HG03196 (cell line): ENCODE measurements around the gene PXDC1.
"Not testable (repeated sequence)": the region's sequence is repeated elsewhere in the genome, so short reads cannot be mapped to it uniquely, and the experiment has no call there.

ENCODE experiments used
- ATAC-seq: cut with Tn5 transposase; IDR thresholded peaks from one replicate; pipeline ENCODE4 v1.9.1; 2021; ENCODE audit not compliant: unreplicated experiment

PXDC1 gene

DNA sequence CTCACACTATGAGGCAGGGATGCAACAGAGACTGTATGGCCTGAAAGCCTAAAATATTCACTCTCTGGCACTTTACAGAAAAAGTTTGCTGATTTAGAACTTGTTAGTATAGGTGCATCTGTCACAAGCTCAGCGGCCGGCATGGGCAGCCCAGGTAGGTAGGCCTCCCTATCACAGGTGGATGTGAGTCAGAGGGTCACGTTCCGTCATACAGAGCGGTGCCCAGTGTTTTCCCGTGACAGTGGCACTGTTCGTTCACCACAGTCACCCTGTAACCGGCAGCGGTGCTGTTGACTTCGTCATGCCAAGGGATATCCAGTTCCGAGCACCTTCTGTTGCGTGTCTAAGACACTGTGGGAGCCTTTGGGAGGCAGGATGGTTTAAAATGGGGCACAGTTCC is 32.9 kb upstream of the PXDC1 start:
- ATAC-seq: no peak

DNA sequence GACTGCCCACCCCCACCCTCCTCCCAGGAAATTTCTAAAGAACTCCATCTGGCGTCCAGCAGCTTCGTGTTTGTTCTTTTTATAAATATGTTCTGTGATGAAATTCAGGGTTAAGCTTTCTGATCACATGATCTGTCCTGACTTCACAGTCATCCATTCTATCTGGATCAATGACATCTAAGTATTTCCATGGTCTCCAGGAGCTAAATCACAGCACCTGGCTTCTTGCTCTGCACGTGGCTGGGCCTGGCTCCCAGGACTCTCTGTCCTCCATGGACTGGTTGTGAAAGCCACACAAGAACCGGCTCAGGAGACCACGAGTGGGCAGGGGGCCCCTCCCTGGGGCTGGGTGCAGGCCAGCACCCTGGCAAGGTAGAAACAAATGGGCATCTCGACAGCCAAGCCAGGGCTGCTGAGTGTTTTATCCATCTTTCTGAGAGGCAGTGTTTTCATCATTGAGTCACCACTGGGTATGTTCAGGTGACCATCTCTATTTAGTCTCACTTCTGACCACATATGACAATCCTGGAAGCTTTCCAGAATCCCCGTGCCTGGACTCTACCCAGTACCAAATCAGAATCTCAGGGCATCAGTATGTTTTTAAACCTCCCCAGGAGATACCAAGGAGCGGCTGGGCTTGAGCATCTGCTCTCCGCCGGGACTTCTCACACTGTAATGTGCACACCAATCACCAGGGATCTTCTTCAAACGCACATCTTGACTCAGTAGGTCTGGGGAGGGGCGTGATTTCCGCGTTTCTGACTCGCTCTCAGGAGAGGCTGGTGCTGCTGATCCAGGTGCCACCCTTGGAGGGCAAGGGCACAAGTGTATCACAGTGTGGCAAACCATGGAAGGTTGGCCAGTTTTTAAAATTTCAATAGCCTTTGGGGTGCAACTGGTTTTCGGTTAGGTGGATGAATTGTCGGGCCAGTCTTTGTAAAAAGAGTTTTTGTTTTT is 31.6 kb upstream of the PXDC1 start:
- ATAC-seq: no peak

DNA sequence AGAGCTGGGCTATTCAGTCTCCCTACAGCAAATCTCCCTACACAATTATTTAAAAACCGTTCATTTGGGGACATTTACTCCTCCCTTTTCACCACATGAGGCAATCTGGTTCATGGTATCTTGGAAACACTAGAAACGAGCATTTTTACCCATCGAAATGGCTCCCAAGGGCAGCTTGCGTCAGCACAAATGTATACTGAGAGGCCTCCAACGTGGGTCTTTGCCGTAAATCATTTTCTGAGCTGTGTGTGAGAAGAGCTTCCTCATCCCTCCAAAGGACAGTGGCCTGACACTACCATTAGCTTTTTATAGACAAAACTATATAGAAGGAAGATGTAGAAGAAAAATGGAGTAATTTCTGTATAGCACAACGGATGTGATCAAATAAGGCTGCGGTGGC is 30.0 kb upstream of the PXDC1 start:
- no peak for ATAC-seq

DNA sequence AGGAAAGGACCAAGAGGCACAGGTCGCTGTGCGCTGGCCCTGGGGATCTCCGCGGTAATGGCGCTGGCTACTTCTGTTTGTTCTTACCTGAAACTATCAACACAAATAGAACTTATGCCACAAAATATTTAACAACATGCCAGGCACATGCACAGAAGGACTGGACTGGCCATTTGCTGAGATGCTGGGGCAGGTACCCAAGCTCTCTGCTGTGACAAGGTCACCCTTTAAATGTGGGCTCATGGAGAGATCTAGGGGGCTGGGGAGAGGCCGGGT is 28.0 kb upstream of the PXDC1 start:
- ATAC-seq: no peak

DNA sequence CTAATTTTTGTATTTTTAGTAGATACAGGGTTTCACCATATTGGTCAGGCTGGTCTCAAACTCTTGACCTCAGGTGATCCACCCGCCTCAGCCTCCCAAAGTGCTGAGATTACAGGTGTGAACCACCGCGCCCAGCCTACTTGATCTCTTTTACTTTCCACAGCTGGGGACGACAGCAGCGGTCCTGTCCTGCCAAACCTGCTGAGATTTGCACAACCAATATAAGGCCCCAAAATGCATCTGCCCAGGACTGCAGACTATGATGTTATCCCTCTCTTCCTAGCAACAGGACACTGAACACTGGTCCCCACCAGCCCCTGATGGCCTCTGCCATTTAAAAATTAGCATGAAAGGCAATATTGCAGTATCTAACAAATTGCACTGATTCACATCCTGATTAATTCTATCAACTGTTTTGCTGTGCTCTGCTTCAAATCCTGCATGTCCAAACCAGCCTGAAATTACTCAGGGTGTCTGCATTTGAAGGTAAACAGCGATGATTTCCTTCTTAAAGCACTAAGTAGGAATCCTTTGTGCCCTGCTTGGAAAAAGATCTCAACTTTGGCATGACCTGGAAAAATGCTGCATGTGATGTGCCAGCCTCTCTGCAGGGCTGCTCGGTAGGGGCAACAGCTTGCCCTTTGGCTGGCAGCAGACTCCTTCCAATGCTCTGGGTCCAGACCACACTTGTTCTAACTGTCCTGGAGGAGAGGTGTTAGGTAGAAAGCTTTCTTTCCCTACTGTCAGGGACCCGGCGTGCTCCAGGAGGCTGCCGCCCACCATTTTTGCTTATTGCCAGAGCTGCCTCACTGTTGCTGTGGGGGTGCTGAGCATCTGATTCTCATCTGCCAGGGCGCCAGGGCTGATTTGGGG is 27.4 kb upstream of the PXDC1 start:
- ATAC-seq: no peak

DNA sequence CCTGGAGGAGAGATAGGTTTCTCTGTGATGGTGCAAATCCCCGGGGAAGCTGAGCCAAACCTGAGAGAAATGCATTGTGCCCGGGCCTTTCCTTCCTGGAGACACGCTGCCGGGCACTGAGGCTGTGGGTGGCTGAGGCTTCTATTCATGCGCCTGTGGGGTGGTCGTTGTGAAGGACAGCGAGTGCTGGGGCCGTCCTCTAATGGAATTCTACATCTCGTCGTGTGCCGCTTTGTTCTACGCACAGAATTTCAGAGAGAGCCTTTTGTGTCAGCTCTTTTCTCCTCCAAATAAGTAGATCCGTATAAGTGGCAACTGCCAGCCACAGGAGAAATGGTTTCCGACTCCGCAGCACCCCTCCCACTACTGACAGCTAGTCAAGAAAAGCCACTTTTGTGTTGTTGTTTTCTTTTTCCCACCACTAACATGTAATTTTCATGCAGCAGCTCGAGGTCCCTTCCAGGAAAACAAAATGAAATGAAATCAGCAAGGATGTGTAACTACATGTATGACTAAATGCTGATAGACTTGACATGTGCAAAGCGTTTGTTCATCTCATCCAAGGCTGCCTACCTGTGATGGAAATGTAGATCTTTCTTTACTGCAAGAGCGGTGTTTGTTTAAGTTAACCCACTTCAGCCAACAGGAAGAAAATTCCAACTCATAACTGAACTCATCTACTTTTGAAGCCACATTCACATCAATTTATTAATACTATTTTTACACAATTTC is 26.4 kb upstream of the PXDC1 start:
- no peak for ATAC-seq

DNA sequence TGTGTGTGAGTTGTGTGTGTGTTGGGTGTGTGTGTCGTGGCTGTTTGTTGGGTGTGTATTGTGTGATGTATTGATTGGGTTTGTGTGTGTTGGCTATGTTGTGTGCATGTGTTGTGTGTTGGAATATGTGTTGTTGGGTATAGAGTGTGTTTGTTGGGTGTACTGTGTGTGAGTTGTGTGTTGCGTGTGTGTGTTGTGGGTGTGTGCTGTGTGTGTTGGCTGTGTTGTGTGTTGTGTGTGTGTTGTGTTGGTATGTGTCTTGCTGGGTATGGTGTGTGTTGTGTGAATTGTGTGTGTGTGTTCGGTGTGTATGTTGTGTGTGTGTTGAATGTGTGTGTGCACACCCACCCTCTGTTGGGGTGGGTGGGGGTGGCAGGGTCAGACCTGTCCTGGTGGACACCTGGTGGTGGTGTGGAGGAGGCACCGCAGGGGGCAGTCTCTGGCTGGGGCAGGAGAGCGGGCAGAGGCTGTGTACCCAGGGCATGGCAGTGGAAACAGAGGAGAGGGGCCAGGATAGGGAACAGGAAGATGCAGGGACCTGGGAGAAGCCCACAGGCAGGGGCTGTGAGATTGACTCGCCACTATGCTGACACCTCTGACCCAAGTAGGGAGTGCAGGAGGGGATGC is 25.5 kb upstream of the PXDC1 start:
- ATAC-seq: no peak

DNA sequence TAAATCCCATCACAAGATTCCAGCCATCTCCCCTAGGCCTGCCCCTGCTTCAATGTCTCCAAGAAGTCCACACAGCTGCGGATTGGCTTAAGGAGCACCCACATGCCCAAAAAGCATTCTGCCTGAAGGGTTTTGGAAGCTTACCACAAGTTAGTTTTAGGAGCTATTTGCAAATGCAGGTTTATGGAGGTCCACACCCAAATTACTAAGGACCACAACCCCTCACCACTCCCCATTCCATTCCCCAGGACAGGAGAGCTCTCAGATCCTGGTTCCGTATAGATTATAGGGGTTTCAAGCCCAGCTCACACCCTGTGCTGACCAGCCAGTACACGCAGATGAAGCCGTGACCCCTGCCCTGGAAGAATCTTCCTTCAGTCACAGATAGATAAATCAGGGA is 24.3 kb upstream of the PXDC1 start:
- no peak for ATAC-seq

DNA sequence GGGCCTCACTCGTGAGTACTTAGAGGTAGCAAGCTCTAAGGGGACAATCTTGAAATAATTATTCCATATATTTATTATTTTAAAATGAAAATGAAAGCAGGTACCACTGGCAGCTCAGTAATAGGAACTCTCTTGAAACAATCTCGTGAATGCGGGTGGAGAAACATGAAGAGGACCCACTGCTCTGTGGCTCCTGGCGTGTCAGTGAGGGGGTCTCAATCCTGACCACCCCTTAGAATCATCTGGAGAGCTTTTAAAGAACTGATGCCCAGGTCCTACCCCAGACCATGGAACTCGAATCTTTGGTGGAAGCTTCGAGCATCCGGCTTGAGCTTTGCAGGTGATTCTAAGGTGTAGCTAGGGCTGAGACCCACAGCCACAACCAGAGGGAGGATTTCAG is 23.9 kb upstream of the PXDC1 start:
- no peak for ATAC-seq

DNA sequence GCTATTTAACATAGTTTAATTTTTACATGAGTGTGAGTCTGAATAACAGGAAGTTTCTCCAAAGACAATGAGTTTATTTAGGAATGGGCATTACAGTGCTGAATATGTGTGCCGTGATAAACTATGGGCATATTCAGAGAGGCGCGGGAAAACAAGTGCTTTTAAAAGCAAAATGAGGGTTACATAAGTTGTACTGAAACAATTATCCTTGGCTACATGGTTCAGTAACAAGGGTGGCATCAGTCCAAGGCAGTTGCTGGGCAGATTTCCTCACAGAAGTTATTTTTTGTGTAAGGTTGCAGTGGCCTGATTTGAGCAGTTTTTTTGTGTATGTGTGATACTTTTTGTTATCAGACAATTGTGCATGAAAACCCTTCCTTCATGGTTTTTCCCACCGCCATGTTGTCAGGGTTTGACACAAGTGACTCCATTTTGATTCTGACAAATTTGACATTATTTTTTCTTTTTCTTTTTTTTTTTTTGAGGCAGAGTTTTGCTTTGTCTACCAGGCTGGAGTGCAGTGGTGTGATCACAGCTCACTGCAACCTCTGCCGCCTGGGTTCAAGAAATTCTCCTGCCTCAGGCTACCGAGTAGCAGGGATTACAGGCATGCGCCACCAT is 22.3 kb upstream of the PXDC1 start:
- ATAC-seq: no peak

DNA sequence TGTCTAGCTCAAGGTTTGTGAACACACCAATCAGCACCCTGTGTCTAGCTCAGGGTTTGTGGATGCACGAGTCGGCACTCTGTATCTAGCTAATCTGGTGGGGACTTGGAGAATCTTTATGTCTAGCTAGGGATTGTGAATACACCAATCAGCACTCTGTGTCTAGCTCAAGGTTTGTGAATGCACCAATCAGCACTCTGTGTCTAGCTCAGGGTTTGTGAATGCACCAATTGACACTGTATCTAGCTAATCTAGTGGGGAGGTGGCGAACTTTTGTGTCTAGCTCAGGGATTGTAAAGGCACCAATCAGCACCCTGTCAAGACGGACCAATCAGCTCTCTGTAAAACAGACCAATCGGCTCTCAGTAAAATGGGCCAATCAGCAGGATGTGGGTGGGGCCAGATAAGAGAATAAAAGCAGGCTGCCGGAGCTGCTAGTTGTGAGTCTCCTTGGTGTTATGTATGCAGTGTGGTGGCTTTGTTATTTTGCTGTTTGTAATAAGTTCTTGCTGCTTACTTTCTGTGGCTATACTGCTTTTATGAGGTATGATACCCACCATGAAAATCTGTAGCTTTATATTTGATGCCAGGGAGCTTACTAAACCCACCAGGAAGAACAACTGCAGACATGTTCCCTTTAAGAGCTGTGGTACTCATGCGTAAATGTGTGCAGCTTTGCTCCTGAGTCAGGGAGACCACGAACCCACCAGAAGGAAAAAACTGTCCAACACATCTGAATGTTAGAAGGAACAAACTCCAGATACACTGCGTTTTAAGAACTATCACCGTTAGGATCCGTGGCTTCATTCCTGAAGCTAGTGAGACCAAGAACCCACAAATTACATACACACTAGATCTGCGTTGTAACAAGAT is 20.9 kb upstream of the PXDC1 start:
- not testable (repeated sequence) for ATAC-seq

DNA sequence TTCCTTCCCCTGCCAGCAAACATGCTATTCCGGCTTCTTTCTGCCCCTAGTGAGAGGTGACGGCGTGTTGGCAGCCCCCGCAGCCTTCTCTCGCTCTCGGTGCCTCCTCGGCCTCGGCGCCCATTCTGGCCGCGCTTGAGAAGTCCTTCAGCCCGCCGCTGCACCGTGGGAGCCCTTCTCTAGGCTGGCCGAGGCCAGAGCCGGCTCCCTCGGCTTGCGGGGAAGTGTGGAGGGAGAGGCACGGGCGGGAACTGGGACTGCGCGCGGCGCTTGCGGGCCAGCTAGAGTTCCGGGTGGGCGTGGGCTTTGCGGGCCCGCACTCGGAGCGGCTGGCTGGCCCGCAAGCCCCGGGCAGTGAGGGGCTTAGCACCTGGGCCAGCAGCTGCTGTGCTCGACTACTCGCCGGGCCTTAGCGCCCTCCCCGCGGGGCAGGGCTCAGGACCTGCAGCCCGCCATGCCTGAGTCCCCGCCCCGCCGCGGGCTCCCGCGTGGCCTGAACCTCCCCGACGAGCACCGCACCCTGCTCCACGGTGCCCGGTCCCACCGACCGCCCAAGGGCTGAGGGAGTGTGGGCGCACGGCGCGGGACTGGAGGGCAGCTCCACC is 20.0 kb upstream of the PXDC1 start:
- ATAC-seq: no peak

DNA sequence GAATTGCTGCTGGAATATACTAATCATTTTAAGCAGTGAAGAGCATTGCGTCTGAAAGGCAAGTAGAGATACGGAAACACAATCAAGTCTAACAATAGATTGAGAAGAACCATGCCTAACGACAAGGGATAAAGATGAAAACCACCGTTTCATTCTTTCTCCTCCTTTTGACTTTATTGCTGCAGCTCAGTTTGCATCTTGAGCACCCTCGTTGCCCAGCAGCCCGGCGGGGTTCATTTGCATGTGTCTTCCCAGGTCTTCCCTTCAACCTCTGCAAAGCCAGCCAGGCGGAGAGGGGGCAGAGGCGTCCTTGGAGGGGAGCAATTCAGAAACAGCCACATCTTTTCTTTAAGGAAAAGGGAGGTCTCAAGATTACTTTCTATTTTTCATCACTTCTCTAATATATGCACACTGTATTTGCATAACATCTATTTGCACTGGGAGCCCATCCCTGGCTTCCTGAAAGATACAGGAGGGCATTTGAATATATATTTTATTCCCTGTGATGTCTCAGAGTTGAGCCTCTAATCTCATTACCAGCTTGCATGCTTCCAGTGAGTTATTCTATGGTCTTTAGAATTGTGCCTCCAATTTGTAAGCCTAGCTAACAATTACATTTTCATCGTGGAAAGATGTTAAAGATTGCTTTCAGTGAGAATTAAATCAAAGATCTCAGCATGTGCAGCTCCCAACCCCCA is 18.7 kb upstream of the PXDC1 start:
- no peak for ATAC-seq

DNA sequence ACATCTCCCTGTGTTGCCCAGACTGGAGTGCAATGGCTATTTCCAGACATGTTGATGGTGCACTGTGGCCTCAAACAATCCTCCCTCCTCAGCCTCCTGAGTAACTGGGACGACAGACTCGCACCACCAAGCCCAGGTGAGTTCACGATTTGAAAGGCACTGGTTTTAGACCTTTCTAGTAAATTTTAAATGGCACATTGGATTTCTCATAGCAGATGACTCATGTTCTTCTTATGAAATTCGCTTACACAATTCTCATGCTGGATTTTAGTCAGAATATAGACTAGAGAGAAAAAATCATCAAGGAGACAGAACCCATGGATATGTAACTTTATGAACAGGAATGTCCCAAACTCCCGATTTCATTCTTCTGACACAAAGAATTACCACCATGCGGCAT is 18.1 kb upstream of the PXDC1 start:
- no peak for ATAC-seq

DNA sequence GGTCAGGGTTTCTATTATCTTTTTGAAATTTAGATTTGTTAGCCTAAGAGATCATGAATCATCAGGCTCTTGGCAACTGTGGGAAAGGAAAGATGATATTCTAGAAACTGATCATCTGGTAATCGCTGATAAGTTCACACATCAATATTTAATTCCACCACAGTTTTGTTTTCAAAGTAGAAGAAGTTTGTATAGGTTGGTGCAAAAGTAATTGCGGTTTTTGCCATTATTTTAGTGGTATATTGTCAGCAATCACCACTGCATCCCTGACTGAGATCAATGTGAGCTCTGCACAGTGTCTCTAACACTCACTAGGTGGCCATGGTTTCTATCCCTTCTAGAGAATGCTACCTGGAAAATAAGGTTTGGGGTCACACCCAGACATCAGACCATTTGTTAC is 17.0 kb upstream of the PXDC1 start:
- no peak for ATAC-seq

DNA sequence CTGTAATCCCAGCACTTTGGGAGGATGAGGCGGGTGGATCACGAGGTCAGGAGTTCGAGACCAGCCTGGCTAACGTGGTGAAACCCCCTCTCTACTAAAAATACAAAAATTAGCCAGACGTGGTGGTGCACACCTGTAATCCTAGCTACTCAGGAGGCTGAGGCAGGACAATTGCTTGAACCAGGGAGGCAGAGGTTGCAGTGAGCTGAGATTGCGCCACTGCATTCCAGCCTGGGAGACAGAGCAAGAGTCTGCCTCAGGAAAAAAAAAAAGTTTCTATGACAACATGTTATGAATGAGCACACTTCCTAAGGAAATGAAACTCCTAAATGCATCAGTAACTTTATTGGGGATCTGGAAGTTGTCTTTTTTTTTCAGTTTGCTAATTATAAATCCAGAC is 16.0 kb upstream of the PXDC1 start:
- not testable (repeated sequence) for ATAC-seq

DNA sequence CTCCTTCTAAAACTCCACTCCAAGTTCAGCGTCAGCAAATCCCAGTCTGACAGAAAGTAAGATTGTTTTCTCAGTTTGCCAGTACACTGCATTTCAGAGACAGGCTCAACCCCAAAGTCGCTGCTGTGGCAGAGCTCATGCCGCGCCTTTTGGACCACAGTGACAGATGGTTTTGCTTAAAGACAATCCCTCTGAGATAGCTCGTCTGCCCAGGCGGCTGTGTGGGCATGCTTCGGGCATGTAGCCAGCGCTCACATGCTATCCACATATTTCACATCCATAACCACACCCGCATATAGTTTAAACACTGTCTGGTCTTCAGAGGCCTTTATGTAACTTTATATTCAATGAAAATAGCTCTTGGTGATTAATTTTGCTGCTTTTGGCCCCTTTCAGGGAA is 14.7 kb upstream of the PXDC1 start:
- ATAC-seq: no peak

DNA sequence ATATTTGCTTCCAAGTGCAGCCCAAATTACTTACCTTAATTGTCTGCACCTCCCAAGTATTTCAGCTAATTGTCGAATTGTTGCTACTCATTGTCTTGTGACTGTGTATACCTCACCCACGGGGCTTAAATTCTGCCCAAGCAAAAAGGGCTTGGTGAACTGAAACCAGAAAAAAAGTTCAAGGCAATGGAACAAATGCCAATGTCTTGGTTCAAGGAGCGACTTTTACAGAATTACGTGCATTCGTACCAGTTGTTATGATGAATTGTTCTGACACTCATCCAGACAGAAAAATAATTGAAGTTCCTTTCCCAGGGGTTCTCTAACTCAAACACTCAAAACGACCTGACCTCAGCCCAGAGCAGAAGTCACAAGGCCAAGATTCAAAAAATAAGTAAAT is 13.9 kb upstream of the PXDC1 start:
- ATAC-seq: no peak
